ENCODE measurements around the gene BID. TPM values are rescaled to one million over a fixed set of nuclear protein-coding genes. Genes with fewer than 3 reads are reported as not detected.

The BID gene
- total and polyA plus RNA-seq, 2 of the 8 experiments (the other 6 are each of a cell fraction or from before 2014, with no cell fraction given), result 39.3 to 114 TPM

DNA sequence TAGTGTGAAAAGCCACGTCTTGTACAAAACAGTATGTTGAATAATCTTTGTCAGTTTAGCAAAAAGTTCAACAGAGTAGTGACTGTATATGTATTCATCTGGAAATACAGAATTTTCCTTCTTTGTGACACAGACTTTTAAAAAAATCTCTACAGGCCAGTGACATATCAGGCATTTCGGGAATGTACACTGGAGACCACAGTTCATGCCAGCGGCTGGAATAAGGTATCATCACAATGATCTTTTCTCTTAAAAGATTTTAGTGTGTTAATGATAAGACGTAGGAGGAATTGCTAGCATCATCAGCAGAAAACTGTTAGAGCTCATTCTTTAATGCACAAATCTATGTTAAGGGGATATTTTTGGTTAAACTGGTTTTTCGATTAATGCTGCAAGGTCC, 78.3 kb downstream of the BID start:
- FAIRE-seq (no peak), DNase-seq (ENCODE audit: low read depth in 1 of 2, low spot score in 2 of 2) (no peak)
- Histone ChIP-seq H4K8ac (ENCODE audit: extremely low read depth, insufficient read depth, low read length) (no peak overlapping the region), H3K9me3 (ENCODE audit: insufficient read depth in 2 of 2, low read depth in 1 of 2, low read length in 1 of 2) (no peaks in the 10 kb centered on the region), H3K56ac (replicated peaks; ENCODE audit: insufficient read length, low read depth, low read length) (no peak overlapping the region), H3K36me3 (ENCODE audit: control insufficient read depth in 2 of 4, insufficient read depth in 4 of 4, low read length in 3 of 4) (no peaks in the 10 kb centered on the region), H3K18ac (ENCODE audit: extremely low read depth, low read length) (no peak overlapping the region), H3K23ac (ENCODE audit: insufficient read length) (no peak overlapping the region), H3K4me3 (ENCODE audit: extremely low read depth in 1 of 4, insufficient read depth in 2 of 4, low read depth in 3 of 4, low read length in 4 of 4) (no peak overlapping the region), H3K23me2 (ENCODE audit: low read depth, low read length) (no peaks in the 10 kb centered on the region), H3K14ac (ENCODE audit: insufficient read length) (no peak overlapping the region), H4K5ac (ENCODE audit: insufficient read length, low read depth, low read length) (no peak overlapping the region), H2AFZ (ENCODE audit: low read length) (no peak overlapping the region), H2BK20ac (ENCODE audit: low read length) (no peak overlapping the region), H3K9ac (replicated peaks in 1 of 4; ENCODE audit: extremely low read depth in 1 of 4, low read depth in 3 of 4, low read length in 3 of 4) (no peak overlapping the region), H4K20me1 (replicated peaks in 1 of 2; ENCODE audit: control insufficient read depth in 1 of 2, insufficient read depth in 2 of 2, low read length in 2 of 2) (no peaks in the 10 kb centered on the region), H3K79me2 (ENCODE audit: control insufficient read depth in 1 of 2, insufficient read depth in 2 of 2, low read length in 2 of 2) (no peaks in the 10 kb centered on the region), H3K4me1 (replicated peaks in 1 of 4; ENCODE audit: control insufficient read depth in 3 of 4, insufficient read depth in 4 of 4, low read length in 3 of 4) (peaks cover 0 to 4% (median 0%) of the 10 kb centered on the region in 4 experiments; a peak in 1 of 7 replicates), H2AK5ac (ENCODE audit: low read depth, low read length) (no peak overlapping the region), H2BK120ac (replicated peaks; ENCODE audit: low read depth, low read length) (no peak overlapping the region), H2BK5ac (ENCODE audit: low read depth, low read length) (no peak overlapping the region), H3K27ac (ENCODE audit: low read depth, low read length) (no peak overlapping the region), H2BK15ac (ENCODE audit: low read length) (no peak overlapping the region), H3K4ac (replicated peaks; ENCODE audit: insufficient read length, low read depth, low read length) (no peak overlapping the region), H3K79me1 (ENCODE audit: low read depth, low read length) (no peaks in the 10 kb centered on the region), H3K4me2 (ENCODE audit: insufficient read depth in 1 of 2, low read depth in 2 of 2, low read length in 2 of 2) (no peak overlapping the region), H4K91ac (replicated peaks; ENCODE audit: insufficient read length, low read length) (no peak overlapping the region), H3K27me3 (replicated peaks in 1 of 4; ENCODE audit: control insufficient read depth in 3 of 4, extremely low read depth in 1 of 4, insufficient read depth in 3 of 4, low read length in 3 of 4) (no peaks in the 10 kb centered on the region), H2BK12ac (ENCODE audit: low read depth, low read length) (no peak overlapping the region)
- ChIA-PET POLR2A (ENCODE audit: partially characterized antibody) (no interaction called here), CTCF (ENCODE audit: partially characterized antibody) (no interaction called here)
- 86% methylated on average over 5 of the region's 5 CpGs; no CpG with 5 or more reads in 1 of the 2 experiments for WGBS, 2 experiments (ENCODE audit: extremely low coverage in 1 of 2, insufficient coverage in 1 of 2, insufficient read length in 1 of 2, insufficient replicate concordance in 2 of 2, low coverage in 1 of 2, low lambda C conversion rate in 2 of 2, missing lambda C conversion rate in 1 of 2)
- TF ChIP-seq, protein P1, sequence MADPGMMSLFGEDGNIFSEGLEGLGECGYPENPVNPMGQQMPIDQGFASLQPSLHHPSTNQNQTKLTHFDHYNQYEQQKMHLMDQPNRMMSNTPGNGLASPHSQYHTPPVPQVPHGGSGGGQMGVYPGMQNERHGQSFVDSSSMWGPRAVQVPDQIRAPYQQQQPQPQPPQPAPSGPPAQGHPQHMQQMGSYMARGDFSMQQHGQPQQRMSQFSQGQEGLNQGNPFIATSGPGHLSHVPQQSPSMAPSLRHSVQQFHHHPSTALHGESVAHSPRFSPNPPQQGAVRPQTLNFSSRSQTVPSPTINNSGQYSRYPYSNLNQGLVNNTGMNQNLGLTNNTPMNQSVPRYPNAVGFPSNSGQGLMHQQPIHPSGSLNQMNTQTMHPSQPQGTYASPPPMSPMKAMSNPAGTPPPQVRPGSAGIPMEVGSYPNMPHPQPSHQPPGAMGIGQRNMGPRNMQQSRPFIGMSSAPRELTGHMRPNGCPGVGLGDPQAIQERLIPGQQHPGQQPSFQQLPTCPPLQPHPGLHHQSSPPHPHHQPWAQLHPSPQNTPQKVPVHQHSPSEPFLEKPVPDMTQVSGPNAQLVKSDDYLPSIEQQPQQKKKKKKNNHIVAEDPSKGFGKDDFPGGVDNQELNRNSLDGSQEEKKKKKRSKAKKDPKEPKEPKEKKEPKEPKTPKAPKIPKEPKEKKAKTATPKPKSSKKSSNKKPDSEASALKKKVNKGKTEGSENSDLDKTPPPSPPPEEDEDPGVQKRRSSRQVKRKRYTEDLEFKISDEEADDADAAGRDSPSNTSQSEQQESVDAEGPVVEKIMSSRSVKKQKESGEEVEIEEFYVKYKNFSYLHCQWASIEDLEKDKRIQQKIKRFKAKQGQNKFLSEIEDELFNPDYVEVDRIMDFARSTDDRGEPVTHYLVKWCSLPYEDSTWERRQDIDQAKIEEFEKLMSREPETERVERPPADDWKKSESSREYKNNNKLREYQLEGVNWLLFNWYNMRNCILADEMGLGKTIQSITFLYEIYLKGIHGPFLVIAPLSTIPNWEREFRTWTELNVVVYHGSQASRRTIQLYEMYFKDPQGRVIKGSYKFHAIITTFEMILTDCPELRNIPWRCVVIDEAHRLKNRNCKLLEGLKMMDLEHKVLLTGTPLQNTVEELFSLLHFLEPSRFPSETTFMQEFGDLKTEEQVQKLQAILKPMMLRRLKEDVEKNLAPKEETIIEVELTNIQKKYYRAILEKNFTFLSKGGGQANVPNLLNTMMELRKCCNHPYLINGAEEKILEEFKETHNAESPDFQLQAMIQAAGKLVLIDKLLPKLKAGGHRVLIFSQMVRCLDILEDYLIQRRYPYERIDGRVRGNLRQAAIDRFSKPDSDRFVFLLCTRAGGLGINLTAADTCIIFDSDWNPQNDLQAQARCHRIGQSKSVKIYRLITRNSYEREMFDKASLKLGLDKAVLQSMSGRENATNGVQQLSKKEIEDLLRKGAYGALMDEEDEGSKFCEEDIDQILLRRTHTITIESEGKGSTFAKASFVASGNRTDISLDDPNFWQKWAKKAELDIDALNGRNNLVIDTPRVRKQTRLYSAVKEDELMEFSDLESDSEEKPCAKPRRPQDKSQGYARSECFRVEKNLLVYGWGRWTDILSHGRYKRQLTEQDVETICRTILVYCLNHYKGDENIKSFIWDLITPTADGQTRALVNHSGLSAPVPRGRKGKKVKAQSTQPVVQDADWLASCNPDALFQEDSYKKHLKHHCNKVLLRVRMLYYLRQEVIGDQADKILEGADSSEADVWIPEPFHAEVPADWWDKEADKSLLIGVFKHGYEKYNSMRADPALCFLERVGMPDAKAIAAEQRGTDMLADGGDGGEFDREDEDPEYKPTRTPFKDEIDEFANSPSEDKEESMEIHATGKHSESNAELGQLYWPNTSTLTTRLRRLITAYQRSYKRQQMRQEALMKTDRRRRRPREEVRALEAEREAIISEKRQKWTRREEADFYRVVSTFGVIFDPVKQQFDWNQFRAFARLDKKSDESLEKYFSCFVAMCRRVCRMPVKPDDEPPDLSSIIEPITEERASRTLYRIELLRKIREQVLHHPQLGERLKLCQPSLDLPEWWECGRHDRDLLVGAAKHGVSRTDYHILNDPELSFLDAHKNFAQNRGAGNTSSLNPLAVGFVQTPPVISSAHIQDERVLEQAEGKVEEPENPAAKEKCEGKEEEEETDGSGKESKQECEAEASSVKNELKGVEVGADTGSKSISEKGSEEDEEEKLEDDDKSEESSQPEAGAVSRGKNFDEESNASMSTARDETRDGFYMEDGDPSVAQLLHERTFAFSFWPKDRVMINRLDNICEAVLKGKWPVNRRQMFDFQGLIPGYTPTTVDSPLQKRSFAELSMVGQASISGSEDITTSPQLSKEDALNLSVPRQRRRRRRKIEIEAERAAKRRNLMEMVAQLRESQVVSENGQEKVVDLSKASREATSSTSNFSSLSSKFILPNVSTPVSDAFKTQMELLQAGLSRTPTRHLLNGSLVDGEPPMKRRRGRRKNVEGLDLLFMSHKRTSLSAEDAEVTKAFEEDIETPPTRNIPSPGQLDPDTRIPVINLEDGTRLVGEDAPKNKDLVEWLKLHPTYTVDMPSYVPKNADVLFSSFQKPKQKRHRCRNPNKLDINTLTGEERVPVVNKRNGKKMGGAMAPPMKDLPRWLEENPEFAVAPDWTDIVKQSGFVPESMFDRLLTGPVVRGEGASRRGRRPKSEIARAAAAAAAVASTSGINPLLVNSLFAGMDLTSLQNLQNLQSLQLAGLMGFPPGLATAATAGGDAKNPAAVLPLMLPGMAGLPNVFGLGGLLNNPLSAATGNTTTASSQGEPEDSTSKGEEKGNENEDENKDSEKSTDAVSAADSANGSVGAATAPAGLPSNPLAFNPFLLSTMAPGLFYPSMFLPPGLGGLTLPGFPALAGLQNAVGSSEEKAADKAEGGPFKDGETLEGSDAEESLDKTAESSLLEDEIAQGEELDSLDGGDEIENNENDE (IDR thresholded peaks at IDR 0.05; ENCODE audit: insufficient replicate concordance, low read length), result no peak
